Measurements from ENCODE around the gene SPINK9. TPM values are rescaled to one million over a fixed set of nuclear protein-coding genes. Genes with fewer than 3 reads are reported as not detected.
"Not testable (repeated sequence)": the region's sequence is repeated elsewhere in the genome, so short reads cannot be mapped to it uniquely, and the experiment has no call there.

SPINK9 gene
- total RNA-seq, 4 donors from 2014 or later, result not detected

DNA sequence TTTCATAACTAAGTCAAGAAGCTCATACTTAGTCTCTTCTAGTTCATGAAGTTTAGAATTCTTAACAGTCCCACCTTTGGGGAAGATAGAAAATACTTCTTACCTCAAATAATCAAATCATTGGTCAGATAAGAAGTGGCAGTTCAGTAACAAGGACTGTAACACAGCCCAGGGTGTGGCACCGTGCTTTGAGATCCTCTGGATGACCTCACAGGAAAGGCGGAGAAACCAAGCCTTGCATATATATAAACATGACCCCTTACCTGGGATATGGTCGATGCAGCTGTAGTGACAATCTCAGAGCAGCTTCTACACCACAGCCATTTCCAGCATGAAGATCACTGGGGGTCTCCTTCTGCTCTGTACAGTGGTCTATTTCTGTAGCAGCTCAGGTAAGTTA lies 23.2 kb upstream of the SPINK9 start, which contains the start of gene SPINK7:
Gene SPINK7, plus strand, starts transcription at position 271 of the 400 bp plus-strand sequence. Its CDS starts 61 bp downstream, at position 332.
- DNase-seq (ENCODE audit: low spot score) (no peak), ATAC-seq (ENCODE audit: low FRiP score) (no peak)
- TF ChIP-seq, protein P1, sequence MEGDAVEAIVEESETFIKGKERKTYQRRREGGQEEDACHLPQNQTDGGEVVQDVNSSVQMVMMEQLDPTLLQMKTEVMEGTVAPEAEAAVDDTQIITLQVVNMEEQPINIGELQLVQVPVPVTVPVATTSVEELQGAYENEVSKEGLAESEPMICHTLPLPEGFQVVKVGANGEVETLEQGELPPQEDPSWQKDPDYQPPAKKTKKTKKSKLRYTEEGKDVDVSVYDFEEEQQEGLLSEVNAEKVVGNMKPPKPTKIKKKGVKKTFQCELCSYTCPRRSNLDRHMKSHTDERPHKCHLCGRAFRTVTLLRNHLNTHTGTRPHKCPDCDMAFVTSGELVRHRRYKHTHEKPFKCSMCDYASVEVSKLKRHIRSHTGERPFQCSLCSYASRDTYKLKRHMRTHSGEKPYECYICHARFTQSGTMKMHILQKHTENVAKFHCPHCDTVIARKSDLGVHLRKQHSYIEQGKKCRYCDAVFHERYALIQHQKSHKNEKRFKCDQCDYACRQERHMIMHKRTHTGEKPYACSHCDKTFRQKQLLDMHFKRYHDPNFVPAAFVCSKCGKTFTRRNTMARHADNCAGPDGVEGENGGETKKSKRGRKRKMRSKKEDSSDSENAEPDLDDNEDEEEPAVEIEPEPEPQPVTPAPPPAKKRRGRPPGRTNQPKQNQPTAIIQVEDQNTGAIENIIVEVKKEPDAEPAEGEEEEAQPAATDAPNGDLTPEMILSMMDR (IDR thresholded peaks at IDR 0.05), result no peak

GRCh38 chr5:148314187-148314586 lies 21.2 kb upstream of the SPINK9 start:
- DNase-seq (ENCODE audit: low spot score), result no peak
- ATAC-seq (ENCODE audit: low FRiP score), result peak; percentile 10
- TF ChIP-seq, protein P1 (IDR thresholded peaks at IDR 0.05), result no peak

DNA sequence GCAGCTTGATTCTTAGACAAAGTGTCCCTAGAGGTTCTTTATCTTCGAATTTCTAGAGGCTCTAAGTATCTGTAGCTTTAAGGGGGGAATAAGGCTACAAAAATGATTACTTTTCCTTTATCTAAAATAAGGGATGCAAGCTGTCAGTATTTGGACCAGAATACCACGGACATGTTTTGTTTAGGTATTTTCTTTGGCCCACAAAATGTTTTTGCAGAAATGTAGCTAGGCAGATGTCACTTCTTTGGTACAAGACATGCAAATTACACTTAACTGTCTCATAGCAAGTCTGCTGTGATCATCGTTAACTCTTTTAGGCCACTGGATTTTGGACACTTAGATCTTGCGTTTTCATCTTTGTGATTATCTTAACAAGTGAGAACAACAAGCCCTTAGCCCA lies 20.6 kb upstream of the SPINK9 start:
- no peak for ATAC-seq (ENCODE audit: low FRiP score)
- no peak for DNase-seq (ENCODE audit: low spot score)
- TF ChIP-seq, protein P1 (IDR thresholded peaks at IDR 0.05), result no peak

- not testable (repeated sequence) for ATAC-seq (ENCODE audit: low FRiP score); DNase-seq (ENCODE audit: low spot score)
These were observed 15.1 kb upstream of the SPINK9 start for GRCh38 chr5:148320011-148320963.

- TF ChIP-seq, protein P1 (IDR thresholded peaks at IDR 0.05), result no peak
- no peak for DNase-seq (ENCODE audit: low spot score)
- ATAC-seq (ENCODE audit: low FRiP score), result no peak
These were observed 2.0 kb upstream of the SPINK9 start for GRCh38 chr5:148333262-148333849.

DNA sequence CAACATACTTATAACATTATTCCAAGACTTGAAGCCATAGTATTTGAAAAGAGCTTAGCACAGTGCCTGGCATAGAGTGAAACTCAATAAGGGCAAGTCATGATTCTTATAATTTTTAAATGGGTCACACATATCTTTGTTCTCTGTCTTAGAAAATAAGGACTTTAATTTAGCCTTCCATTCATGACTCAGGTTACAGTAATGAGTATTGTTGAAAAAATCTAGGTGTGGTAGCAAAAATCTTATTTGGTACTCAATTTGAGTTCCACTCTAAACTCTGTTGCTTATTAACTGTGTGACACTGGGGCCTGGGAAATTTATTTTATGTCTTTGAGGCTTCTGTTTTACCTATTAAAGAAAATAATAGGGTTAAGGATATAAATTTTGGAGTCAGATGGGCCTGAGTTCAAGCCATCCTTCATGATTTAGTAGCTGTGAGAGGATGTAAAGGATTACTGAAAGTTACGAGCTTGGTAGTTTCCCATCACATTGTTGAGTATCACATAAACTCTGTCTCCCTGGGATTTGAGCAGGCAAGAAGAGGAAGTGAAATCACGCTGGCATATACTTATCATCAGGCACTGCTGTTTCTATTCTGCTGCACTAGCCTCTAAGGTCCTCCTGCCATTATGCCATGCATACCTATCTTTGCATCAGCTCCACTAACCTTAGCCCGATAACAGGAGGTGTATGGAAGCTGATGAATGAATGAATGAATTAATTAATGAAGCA lies 1.5 kb downstream of the SPINK9 start:
- DNase-seq (ENCODE audit: low spot score), result no peak
- TF ChIP-seq, protein P1 (IDR thresholded peaks at IDR 0.05), result no peak
- no peak for ATAC-seq (ENCODE audit: low FRiP score)
